ENCODE results near the gene ADGB.

The ADGB gene

GRCh38 chr6:146700078-146700686, 101.4 kb downstream of the ADGB start:
- TF ChIP-seq CTCF (IDR thresholded peaks at IDR 0.05; ENCODE audit: low read depth, low read length) (peak; percentile 66), MAX (IDR thresholded peaks at IDR 0.05; ENCODE audit: low read depth, low read length) (no peak)

GRCh38 chr6:146701632-146702031, 102.9 kb downstream of the ADGB start:
- H3K4me3 ChIP-seq (ENCODE audit: low read depth, low read length), result no peak overlapping the region
- DNase-seq (ENCODE audit: low read depth), result no peak
- TF ChIP-seq MYC (IDR thresholded peaks at IDR 0.05; ENCODE audit: low read depth, low read length), result no peak
- TF ChIP-seq CTCF (IDR thresholded peaks at IDR 0.05; ENCODE audit: low read depth, low read length), result no peak
- no peak for TF ChIP-seq POLR2A (IDR thresholded peaks at IDR 0.05; ENCODE audit: extremely low read depth, insufficient read length)
- no peak for TF ChIP-seq MAX (IDR thresholded peaks at IDR 0.05; ENCODE audit: low read depth, low read length)

More at GRCh38 chr6:146700078-146700686, 101.4 kb downstream of the ADGB start:
- H3K4me3 ChIP-seq (ENCODE audit: low read depth, low read length), result no peak overlapping the region
- DNase-seq (ENCODE audit: low read depth), result peak; percentile 82

GRCh38 chr6:146709036-146709622, 110.4 kb downstream of the ADGB start:
- DNase-seq (ENCODE audit: low read depth), result no peak
- no peak for TF ChIP-seq MYC (IDR thresholded peaks at IDR 0.05; ENCODE audit: low read depth, low read length)
- TF ChIP-seq MAX (IDR thresholded peaks at IDR 0.05; ENCODE audit: low read depth, low read length), result no peak
- no peak for TF ChIP-seq CTCF (IDR thresholded peaks at IDR 0.05; ENCODE audit: low read depth, low read length)
- H3K4me3 ChIP-seq (ENCODE audit: low read depth, low read length), result no peak overlapping the region

- no peak overlapping the region for H3K4me3 ChIP-seq (ENCODE audit: low read depth, low read length)
- no peak for DNase-seq (ENCODE audit: low read depth)
- TF ChIP-seq CTCF (IDR thresholded peaks at IDR 0.05; ENCODE audit: low read depth, low read length) (no peak), POLR2A (IDR thresholded peaks at IDR 0.05; ENCODE audit: extremely low read depth, insufficient read length) (no peak), MAX (IDR thresholded peaks at IDR 0.05; ENCODE audit: low read depth, low read length) (no peak), MYC (IDR thresholded peaks at IDR 0.05; ENCODE audit: low read depth, low read length) (no peak)
Measured at GRCh38 chr6:146719387-146719786, 120.6 kb downstream of the ADGB start.

- DNase-seq (ENCODE audit: low read depth), result no peak
- TF ChIP-seq POLR2A (IDR thresholded peaks at IDR 0.05; ENCODE audit: extremely low read depth, insufficient read length), result no peak
- TF ChIP-seq MYC (IDR thresholded peaks at IDR 0.05; ENCODE audit: low read depth, low read length), result no peak
- TF ChIP-seq MAX (IDR thresholded peaks at IDR 0.05; ENCODE audit: low read depth, low read length), result no peak
- TF ChIP-seq CTCF (IDR thresholded peaks at IDR 0.05; ENCODE audit: low read depth, low read length), result no peak
- no peak overlapping the region for H3K4me3 ChIP-seq (ENCODE audit: low read depth, low read length)
Measured at GRCh38 chr6:146739696-146740095, 140.9 kb downstream of the ADGB start.
